Measurements from ENCODE around the gene DAD1.

Gene DAD1

DNA sequence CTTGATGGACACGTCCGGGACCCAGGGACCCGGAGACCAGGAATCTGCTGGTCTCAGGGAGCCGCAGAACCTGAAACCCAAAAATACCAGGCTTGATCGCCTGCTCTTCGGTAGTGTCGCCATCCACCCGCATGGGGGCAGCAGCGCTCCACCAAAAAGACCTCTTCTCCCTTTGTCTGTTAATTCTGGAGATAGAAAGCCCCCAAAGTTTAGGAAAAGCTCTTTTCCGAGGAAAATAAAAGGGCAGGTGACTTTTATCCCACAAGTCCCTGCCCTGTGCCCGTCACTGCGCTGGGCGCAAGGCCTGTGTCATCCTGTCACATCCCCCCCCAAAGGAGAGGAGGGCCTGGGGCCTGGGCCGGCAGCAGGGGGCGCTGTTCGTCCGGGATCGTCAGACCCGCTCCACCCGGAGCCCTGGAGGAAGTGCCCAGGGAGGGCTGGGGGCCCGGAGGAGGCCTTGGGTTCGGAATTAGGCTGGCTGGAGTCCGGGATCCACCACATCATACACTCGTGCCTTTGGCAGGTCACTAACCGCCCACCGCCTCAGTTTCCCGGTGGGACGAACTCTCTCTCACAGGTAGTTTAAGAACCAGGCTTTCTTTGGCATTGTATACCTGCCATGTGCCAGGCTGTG lies 31.9 kb downstream of the DAD1 start (continued):
- TF ChIP-seq ZNF394 (tag by site-specific recombination; IDR thresholded peaks at IDR 0.05; ENCODE audit: borderline replicate concordance) = peak; percentile 40; the same call in 1 of the 2 replicates
- TF ChIP-seq, protein P1, sequence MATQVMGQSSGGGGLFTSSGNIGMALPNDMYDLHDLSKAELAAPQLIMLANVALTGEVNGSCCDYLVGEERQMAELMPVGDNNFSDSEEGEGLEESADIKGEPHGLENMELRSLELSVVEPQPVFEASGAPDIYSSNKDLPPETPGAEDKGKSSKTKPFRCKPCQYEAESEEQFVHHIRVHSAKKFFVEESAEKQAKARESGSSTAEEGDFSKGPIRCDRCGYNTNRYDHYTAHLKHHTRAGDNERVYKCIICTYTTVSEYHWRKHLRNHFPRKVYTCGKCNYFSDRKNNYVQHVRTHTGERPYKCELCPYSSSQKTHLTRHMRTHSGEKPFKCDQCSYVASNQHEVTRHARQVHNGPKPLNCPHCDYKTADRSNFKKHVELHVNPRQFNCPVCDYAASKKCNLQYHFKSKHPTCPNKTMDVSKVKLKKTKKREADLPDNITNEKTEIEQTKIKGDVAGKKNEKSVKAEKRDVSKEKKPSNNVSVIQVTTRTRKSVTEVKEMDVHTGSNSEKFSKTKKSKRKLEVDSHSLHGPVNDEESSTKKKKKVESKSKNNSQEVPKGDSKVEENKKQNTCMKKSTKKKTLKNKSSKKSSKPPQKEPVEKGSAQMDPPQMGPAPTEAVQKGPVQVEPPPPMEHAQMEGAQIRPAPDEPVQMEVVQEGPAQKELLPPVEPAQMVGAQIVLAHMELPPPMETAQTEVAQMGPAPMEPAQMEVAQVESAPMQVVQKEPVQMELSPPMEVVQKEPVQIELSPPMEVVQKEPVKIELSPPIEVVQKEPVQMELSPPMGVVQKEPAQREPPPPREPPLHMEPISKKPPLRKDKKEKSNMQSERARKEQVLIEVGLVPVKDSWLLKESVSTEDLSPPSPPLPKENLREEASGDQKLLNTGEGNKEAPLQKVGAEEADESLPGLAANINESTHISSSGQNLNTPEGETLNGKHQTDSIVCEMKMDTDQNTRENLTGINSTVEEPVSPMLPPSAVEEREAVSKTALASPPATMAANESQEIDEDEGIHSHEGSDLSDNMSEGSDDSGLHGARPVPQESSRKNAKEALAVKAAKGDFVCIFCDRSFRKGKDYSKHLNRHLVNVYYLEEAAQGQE (tag by site-specific recombination; IDR thresholded peaks at IDR 0.05) = no peak
- TF ChIP-seq OVOL3 (tag by site-specific recombination; IDR thresholded peaks at IDR 0.05) = no peak
- TF ChIP-seq ZNF248 (tag by site-specific recombination; IDR thresholded peaks at IDR 0.05) = no peak
- TF ChIP-seq TCF7L2 (IDR thresholded peaks at IDR 0.05; ENCODE audit: borderline replicate concordance, low read depth, low read length) = no peak
- TF ChIP-seq, protein P2, sequence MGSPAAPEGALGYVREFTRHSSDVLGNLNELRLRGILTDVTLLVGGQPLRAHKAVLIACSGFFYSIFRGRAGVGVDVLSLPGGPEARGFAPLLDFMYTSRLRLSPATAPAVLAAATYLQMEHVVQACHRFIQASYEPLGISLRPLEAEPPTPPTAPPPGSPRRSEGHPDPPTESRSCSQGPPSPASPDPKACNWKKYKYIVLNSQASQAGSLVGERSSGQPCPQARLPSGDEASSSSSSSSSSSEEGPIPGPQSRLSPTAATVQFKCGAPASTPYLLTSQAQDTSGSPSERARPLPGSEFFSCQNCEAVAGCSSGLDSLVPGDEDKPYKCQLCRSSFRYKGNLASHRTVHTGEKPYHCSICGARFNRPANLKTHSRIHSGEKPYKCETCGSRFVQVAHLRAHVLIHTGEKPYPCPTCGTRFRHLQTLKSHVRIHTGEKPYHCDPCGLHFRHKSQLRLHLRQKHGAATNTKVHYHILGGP (tag by site-specific recombination; IDR thresholded peaks at IDR 0.05) = no peak
- TF ChIP-seq ZNF830 (tag by site-specific recombination; IDR thresholded peaks at IDR 0.05; ENCODE audit: low read depth) = no peak
- TF ChIP-seq OSR2 (tag by site-specific recombination; IDR thresholded peaks at IDR 0.05) = no peak
- TF ChIP-seq, protein P3, sequence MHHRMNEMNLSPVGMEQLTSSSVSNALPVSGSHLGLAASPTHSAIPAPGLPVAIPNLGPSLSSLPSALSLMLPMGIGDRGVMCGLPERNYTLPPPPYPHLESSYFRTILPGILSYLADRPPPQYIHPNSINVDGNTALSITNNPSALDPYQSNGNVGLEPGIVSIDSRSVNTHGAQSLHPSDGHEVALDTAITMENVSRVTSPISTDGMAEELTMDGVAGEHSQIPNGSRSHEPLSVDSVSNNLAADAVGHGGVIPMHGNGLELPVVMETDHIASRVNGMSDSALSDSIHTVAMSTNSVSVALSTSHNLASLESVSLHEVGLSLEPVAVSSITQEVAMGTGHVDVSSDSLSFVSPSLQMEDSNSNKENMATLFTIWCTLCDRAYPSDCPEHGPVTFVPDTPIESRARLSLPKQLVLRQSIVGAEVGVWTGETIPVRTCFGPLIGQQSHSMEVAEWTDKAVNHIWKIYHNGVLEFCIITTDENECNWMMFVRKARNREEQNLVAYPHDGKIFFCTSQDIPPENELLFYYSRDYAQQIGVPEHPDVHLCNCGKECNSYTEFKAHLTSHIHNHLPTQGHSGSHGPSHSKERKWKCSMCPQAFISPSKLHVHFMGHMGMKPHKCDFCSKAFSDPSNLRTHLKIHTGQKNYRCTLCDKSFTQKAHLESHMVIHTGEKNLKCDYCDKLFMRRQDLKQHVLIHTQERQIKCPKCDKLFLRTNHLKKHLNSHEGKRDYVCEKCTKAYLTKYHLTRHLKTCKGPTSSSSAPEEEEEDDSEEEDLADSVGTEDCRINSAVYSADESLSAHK (tag by site-specific recombination; IDR thresholded peaks at IDR 0.05) = no peak
- no peak for TF ChIP-seq SP2 (tag by site-specific recombination; IDR thresholded peaks at IDR 0.05)
- no peak for TF ChIP-seq ZNF423 (tag by site-specific recombination; IDR thresholded peaks at IDR 0.05)
- TF ChIP-seq ZNF660 (tag by site-specific recombination; IDR thresholded peaks at IDR 0.05) = peak; percentile 62; the same call in 1 of the 2 replicates
- no peak for TF ChIP-seq ZBTB44 (tag by site-specific recombination; IDR thresholded peaks at IDR 0.05)
- TF ChIP-seq, protein P4, sequence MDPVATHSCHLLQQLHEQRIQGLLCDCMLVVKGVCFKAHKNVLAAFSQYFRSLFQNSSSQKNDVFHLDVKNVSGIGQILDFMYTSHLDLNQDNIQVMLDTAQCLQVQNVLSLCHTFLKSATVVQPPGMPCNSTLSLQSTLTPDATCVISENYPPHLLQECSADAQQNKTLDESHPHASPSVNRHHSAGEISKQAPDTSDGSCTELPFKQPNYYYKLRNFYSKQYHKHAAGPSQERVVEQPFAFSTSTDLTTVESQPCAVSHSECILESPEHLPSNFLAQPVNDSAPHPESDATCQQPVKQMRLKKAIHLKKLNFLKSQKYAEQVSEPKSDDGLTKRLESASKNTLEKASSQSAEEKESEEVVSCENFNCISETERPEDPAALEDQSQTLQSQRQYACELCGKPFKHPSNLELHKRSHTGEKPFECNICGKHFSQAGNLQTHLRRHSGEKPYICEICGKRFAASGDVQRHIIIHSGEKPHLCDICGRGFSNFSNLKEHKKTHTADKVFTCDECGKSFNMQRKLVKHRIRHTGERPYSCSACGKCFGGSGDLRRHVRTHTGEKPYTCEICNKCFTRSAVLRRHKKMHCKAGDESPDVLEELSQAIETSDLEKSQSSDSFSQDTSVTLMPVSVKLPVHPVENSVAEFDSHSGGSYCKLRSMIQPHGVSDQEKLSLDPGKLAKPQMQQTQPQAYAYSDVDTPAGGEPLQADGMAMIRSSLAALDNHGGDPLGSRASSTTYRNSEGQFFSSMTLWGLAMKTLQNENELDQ (tag by site-specific recombination; IDR thresholded peaks at IDR 0.05; ENCODE audit: low read depth) = no peak
- TF ChIP-seq KLF7 (tag by site-specific recombination; IDR thresholded peaks at IDR 0.05; ENCODE audit: borderline replicate concordance) = no peak
- TF ChIP-seq ZXDB (tag by site-specific recombination; IDR thresholded peaks at IDR 0.05) = no peak
- peak; percentile 67 for TF ChIP-seq IKZF3 (tag by site-specific recombination; IDR thresholded peaks at IDR 0.05)
- TF ChIP-seq KLF8 (tag by site-specific recombination; IDR thresholded peaks at IDR 0.05) = peak; percentile 67; the same call in 1 of the 2 replicates
- no peak for TF ChIP-seq ZNF404 (tag by site-specific recombination; IDR thresholded peaks at IDR 0.05)
- TF ChIP-seq ZNF202 (tag by site-specific recombination; IDR thresholded peaks at IDR 0.05; ENCODE audit: borderline replicate concordance) = no peak
- no peak for TF ChIP-seq ZNF785 (tag by site-specific recombination; IDR thresholded peaks at IDR 0.05)
- no peak for TF ChIP-seq ZNF292 (tag by site-specific recombination; IDR thresholded peaks at IDR 0.05; ENCODE audit: borderline replicate concordance, low read depth)
- no peak for TF ChIP-seq ZNF473 (tag by site-specific recombination; IDR thresholded peaks at IDR 0.05)
- peak; percentile 20; the same call in 1 of the 2 replicates for TF ChIP-seq INSM2 (tag by site-specific recombination; IDR thresholded peaks at IDR 0.05)
- TF ChIP-seq ZNF692 (tag by site-specific recombination; IDR thresholded peaks at IDR 0.05) = peak; percentile 43; the same call in 1 of the 2 replicates
